ENCODE measurements around the gene SYT15B.
"Not testable (repeated sequence)": the region's sequence is repeated elsewhere in the genome, so short reads cannot be mapped to it uniquely, and the experiment has no call there.

SYT15B gene

GRCh38 chr10:47725047-47725446 lies 38.3 kb downstream of the SYT15B start:
- not testable (repeated sequence) for DNase-seq

GRCh38 chr10:47724119-47724518 lies 39.3 kb downstream of the SYT15B start:
- not testable (repeated sequence) for DNase-seq

- DNase-seq = not testable (repeated sequence)
Observed at GRCh38 chr10:47723362-47723761, 40.0 kb downstream of the SYT15B start.

GRCh38 chr10:47717011-47717769 lies 46.2 kb downstream of the SYT15B start:
- not testable (repeated sequence) for DNase-seq

Data from SW 1271 (cell line).